ENCODE results near the gene DGKG.

DNA sequence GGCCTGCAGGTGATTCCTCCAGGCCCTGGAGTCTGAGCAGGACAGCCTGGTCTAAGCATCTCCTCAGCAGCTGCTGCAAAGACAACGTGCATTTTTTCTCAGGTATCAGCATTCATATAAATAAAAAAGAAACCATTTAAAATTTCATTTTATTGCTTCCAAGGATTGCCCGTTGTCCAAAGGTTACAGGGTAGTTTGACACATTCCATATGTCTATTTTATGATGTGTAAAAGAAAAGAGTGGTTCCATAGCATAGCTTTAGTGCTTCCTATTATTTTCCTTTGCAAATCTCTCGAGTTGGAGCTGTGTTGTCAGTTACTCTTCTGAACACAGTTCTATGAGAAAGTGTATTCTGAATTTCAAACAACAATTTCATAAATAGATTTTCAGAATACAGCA, 7.2 kb upstream of the DGKG start:
- TF ChIP-seq, protein P1, sequence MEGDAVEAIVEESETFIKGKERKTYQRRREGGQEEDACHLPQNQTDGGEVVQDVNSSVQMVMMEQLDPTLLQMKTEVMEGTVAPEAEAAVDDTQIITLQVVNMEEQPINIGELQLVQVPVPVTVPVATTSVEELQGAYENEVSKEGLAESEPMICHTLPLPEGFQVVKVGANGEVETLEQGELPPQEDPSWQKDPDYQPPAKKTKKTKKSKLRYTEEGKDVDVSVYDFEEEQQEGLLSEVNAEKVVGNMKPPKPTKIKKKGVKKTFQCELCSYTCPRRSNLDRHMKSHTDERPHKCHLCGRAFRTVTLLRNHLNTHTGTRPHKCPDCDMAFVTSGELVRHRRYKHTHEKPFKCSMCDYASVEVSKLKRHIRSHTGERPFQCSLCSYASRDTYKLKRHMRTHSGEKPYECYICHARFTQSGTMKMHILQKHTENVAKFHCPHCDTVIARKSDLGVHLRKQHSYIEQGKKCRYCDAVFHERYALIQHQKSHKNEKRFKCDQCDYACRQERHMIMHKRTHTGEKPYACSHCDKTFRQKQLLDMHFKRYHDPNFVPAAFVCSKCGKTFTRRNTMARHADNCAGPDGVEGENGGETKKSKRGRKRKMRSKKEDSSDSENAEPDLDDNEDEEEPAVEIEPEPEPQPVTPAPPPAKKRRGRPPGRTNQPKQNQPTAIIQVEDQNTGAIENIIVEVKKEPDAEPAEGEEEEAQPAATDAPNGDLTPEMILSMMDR (conservative IDR thresholded peaks at IDR 0.05; ENCODE audit: low read depth, low read length): no peak
- TF ChIP-seq EZH2 (IDR thresholded peaks at IDR 0.05; ENCODE audit: borderline replicate concordance, low read depth, low read length, poor library complexity, severe bottlenecking): no peak

All from A673 (cell line).